ENCODE results near the gene SIL1.

SIL1 gene

DNA sequence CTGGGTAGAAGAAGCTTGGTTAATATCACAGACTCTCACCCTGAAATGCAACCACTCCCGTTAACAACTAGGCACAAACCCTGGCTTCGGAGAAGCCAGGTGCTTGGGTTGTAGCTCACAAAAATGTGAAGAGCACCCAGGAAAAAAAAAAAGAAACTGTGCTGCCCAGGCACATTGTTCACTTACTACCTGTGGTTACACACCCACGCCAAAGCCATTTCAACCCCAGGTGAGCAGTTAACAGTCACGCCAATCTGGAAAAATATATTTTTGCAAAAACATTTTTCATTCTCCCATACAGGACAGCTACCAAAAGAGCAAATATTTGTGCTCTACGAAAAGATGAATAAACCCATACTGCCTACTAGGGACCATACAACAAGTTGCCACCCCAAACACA lies 49.2 kb downstream of the SIL1 start:
- H3K4me3 ChIP-seq (ENCODE audit: low read depth, low read length) = no peak overlapping the region
- no peak for TF ChIP-seq CTCF (IDR thresholded peaks at IDR 0.05; ENCODE audit: borderline replicate concordance, insufficient read depth, low read depth, low read length)

- no peak overlapping the region for H3K4me3 ChIP-seq (ENCODE audit: low read depth, low read length)
- TF ChIP-seq CTCF (IDR thresholded peaks at IDR 0.05; ENCODE audit: borderline replicate concordance, insufficient read depth, low read depth, low read length) = no peak
Measured at GRCh38 chr5:139148306-139148705, 49.9 kb downstream of the SIL1 start.

DNA sequence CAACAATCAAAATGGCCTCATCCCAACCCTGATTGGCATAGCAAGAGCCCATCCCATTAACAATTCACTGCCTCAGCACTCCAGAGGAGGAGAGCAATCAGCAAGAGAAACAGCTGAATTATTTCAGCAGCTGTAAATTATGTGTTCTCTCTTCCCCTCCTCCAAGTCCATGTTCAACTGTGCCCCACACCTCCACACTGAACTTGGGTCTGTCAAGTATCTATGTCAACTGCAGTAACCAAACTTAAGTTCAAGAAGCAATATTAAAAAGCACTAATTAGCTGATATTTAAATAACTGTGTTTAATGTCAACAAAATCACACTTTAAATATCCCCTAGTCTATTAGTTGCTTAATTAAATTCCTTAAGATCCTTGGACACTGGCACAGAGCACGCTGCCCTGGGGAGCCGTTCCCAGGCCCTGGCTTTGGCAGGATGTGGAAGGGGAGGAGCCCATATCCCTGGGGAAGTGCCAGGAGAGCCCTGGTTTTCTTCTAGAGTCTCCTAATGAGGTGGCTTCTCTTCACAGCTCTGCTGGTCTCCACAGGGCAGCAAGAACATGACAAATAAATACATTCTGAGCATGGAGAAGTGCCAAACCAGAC lies 50.6 kb downstream of the SIL1 start:
- TF ChIP-seq CTCF (IDR thresholded peaks at IDR 0.05; ENCODE audit: borderline replicate concordance, insufficient read depth, low read depth, low read length) = no peak
- H3K4me3 ChIP-seq (ENCODE audit: low read depth, low read length) = no peak overlapping the region

- TF ChIP-seq CTCF (IDR thresholded peaks at IDR 0.05; ENCODE audit: borderline replicate concordance, insufficient read depth, low read depth, low read length) = no peak
Measured at GRCh38 chr5:139146809-139147482, 51.2 kb downstream of the SIL1 start.

DNA sequence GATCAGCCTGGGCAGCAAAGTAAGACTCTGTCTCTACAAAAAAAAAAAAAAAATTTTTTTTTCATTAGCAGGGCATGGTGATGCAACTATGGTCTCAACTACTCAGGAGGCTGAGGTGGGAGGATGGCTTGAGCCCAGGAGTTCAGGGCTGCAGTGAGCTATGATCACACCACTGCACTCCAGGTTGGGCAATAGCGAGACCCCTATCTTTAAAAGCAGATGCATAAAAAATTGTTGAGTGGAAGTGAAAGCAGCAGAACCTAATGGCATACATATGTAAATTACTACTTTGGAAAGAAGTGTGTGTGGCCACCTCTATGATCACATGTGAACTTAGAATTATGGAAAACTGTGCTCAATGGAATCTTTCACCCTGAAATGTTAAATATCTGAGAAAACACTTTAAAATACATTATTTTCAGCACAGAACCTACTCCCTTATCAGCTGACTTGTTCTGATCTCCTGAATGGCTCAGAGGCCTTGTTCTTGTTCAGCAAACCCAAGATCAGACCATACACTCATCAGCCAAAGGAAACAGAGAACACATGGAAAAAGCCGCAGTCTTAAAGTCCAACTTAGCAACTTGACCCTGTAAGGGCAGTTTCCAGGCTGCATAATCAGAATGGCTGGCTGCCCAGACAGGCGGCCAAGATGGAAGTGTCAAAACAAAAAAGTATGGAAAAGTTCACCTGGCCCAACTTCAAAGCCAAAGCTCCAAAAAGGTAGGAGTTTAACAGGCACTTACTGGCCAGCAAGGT lies 56.5 kb downstream of the SIL1 start:
- TF ChIP-seq CTCF (IDR thresholded peaks at IDR 0.05; ENCODE audit: borderline replicate concordance, insufficient read depth, low read depth, low read length) = no peak
- H3K4me3 ChIP-seq (ENCODE audit: low read depth, low read length) = no peak overlapping the region

More at GRCh38 chr5:139146809-139147482, 51.2 kb downstream of the SIL1 start:
- H3K4me3 ChIP-seq (ENCODE audit: low read depth, low read length) = no peak overlapping the region

DNA sequence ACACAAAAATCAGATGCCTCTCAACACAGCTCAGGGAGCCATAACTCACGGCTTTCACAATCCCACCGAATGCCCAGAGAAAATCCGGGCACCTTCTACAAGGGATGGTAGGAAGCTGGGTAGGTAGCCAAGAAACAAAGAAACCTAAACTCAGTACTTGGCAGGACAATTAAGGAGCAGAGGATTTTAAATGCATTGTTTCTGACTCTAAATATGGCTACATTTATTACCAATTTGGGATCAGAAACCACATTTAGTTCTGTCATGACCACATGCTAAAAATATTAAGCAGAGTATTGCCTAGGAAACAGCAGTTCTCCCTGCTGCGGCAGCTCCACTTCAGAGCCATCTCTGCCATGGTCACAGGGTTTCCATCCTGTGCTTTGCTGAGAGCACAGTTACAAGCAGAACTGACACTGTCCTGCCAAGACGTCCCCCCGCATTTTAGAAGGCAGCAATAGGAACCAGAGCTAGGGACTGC lies 57.5 kb downstream of the SIL1 start:
- no peak for TF ChIP-seq CTCF (IDR thresholded peaks at IDR 0.05; ENCODE audit: borderline replicate concordance, insufficient read depth, low read depth, low read length)
- H3K4me3 ChIP-seq (ENCODE audit: low read depth, low read length) = no peak overlapping the region
